Muscle of leg (tissue), 11 donors: ENCODE data around the gene ADCY5. TPM values are rescaled to one million over a fixed set of nuclear protein-coding genes. Genes with fewer than 3 reads are reported as not detected.
"Not testable (repeated sequence)": the region's sequence is repeated elsewhere in the genome, so short reads cannot be mapped to it uniquely, and the experiment has no call there.

Source experiments
- DNase-seq: peaks from one replicate; pipeline ENCODE4 v3.0.0; 2013
- H3K27ac ChIP-seq: one replicate; pipeline ENCODE4 v1.5.1; 2013; ENCODE audit warnings: mild to moderate bottlenecking, low read length, control low read depth
- H3K27me3 ChIP-seq: one replicate; pipeline ENCODE4 v1.6.1; 2013; ENCODE audit warnings: low read length; ENCODE audit not compliant: control insufficient read depth, insufficient read depth
- H3K36me3 ChIP-seq: one replicate; pipeline ENCODE4 v1.6.1; 2013; ENCODE audit warnings: low read length; ENCODE audit not compliant: control insufficient read depth, insufficient read depth
- H3K4me1 ChIP-seq: one replicate; pipeline ENCODE4 v1.6.1; 2013; ENCODE audit warnings: low read length; ENCODE audit not compliant: control insufficient read depth, insufficient read depth
- H3K4me3 ChIP-seq: one replicate; pipeline ENCODE4 v1.5.1; 2013; ENCODE audit warnings: low read length, control low read depth
- H3K9me3 ChIP-seq: replicated peaks from 2 replicates; pipeline ENCODE4 v1.6.1; 2013; ENCODE audit warnings: low read depth, low read length; ENCODE audit not compliant: control insufficient read depth
- WGBS: methylation state at CpG from one replicate; pipeline ENCODE4 v1.1.5; 2013; ENCODE audit warnings: missing lambda C conversion rate; ENCODE audit not compliant: insufficient coverage; 5-methylcytosine and 5-hydroxymethylcytosine counted together
- polyA plus RNA-seq, 8 donors: library from polyadenylated mRNA; unstranded; fragments of 120-200 nt; gene quantifications; one replicate each; pipeline versions ENCODE4 v1.2.1 to v1.2.3, GENCODE V29; 2013; ENCODE audit warnings: inconsistent platforms in 1 of 8, low replicate concordance in 1 of 8; ENCODE audit not compliant: insufficient read length in 8 of 8, insufficient read depth in 1 of 8
- total RNA-seq: library from RNA; stranded (reverse); fragments of 120-200 nt; gene quantifications from one replicate; pipeline ENCODE4 v1.2.4, GENCODE V29; 2013

ADCY5 gene
- total and polyA plus RNA-seq, 9 donors, result 1.8 to 6.1 (median 4.4) TPM

- not testable (repeated sequence) for H3K4me1 ChIP-seq, H3K27me3 ChIP-seq, H3K4me3 ChIP-seq, H3K36me3 ChIP-seq, H3K27ac ChIP-seq, DNase-seq, H3K9me3 ChIP-seq
- no CpG with 5 or more reads among the region's 2 CpGs for WGBS
Measured at GRCh38 chr3:123239186-123239585, 209.7 kb downstream of the ADCY5 start.

DNA sequence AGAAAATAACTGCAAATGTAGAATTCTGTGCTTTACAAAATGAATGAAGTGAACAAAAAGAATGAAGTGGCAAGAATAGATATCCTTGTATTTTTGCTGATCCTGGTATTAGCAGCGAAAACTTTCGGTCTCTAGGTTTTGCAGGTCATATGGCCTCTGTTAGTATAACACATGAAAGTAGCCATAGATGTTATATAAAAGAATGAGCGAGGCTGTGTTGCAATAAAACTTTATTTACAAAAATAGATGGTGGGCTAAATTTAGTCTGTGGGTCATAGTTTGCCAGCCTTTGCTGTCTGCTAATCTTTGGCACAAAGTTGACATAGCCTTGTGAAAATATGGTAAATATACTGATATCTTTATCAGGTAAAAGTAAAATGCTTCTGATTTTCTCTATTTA is 212.0 kb downstream of the ADCY5 start:
- Histone ChIP-seq H3K36me3 (peaks cover 7% of the 10 kb centered on the region), H3K27ac (no peak overlapping the region), H3K4me1 (no peaks in the 10 kb centered on the region), H3K27me3 (no peaks in the 10 kb centered on the region), H3K9me3 (peaks cover 10% of the 10 kb centered on the region), H3K4me3 (no peak overlapping the region)
- no CpG with 5 or more reads among the region's 3 CpGs for WGBS
- no peak for DNase-seq

Other genes with a start within 250 kb of the ADCY5 start
- 26.5 TPM for gene SEC22A, start 247.1 kb downstream of the ADCY5 start, total RNA-seq
- 10 to 100 TPM; 14.1 to 22.5 (median 17.4) TPM for gene SEC22A, start 247.1 kb downstream of the ADCY5 start, polyA plus RNA-seq
- 9.6 TPM for gene HACD2, start 136.0 kb upstream of the ADCY5 start, total RNA-seq
- gene HACD2, start 136.0 kb upstream of the ADCY5 start, polyA plus RNA-seq, result 10 to 100 TPM; 11.1 to 16.1 (median 12.9) TPM